Ovary (tissue), 3 donors: ENCODE measurements around the gene HPSE2.

Experiments used
- EP300 ChIP-seq: sonication (generic); formaldehyde crosslinking; IDR thresholded peaks from one replicate; pipeline ENCODE4 v1.6.1; 2017; ENCODE audit warnings: antibody characterized with exemption
- TF ChIP-seq, protein P1 (sequence below), 3 donors: fragments of 450-650 bp in 2 of 3; fragments of 200-600 bp in 1 of 3; IDR thresholded peaks; one replicate each; pipeline versions ENCODE4 v1.5.1 to v1.8.0; 2016 to 2022; ENCODE audit warnings: antibody characterized with exemption in 3 of 3, mild to moderate bottlenecking in 1 of 3
- donor health status: DM: no; HTN: no; CAD: no.

- no peak for TF ChIP-seq EP300
- TF ChIP-seq, protein P1, sequence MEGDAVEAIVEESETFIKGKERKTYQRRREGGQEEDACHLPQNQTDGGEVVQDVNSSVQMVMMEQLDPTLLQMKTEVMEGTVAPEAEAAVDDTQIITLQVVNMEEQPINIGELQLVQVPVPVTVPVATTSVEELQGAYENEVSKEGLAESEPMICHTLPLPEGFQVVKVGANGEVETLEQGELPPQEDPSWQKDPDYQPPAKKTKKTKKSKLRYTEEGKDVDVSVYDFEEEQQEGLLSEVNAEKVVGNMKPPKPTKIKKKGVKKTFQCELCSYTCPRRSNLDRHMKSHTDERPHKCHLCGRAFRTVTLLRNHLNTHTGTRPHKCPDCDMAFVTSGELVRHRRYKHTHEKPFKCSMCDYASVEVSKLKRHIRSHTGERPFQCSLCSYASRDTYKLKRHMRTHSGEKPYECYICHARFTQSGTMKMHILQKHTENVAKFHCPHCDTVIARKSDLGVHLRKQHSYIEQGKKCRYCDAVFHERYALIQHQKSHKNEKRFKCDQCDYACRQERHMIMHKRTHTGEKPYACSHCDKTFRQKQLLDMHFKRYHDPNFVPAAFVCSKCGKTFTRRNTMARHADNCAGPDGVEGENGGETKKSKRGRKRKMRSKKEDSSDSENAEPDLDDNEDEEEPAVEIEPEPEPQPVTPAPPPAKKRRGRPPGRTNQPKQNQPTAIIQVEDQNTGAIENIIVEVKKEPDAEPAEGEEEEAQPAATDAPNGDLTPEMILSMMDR (IDR thresholded peaks at IDR 0.05): no peak
Observed at GRCh38 chr10:98538472-98538871, 697.2 kb downstream of the HPSE2 start.
